CD4-positive, alpha-beta T cell treated with Interleukin-12 subunit alpha and Interleukin-12 subunit beta, for 1 hour (primary cell): Measurements from ENCODE around the gene TTC3.
"Not testable (repeated sequence)": the region's sequence is repeated elsewhere in the genome, so short reads cannot be mapped to it uniquely, and the experiment has no call there.

Source experiments
- DNase-seq: peaks from one replicate; pipeline ENCODE4 v3.0.0-alpha.2; 2020

Gene TTC3, protein sequence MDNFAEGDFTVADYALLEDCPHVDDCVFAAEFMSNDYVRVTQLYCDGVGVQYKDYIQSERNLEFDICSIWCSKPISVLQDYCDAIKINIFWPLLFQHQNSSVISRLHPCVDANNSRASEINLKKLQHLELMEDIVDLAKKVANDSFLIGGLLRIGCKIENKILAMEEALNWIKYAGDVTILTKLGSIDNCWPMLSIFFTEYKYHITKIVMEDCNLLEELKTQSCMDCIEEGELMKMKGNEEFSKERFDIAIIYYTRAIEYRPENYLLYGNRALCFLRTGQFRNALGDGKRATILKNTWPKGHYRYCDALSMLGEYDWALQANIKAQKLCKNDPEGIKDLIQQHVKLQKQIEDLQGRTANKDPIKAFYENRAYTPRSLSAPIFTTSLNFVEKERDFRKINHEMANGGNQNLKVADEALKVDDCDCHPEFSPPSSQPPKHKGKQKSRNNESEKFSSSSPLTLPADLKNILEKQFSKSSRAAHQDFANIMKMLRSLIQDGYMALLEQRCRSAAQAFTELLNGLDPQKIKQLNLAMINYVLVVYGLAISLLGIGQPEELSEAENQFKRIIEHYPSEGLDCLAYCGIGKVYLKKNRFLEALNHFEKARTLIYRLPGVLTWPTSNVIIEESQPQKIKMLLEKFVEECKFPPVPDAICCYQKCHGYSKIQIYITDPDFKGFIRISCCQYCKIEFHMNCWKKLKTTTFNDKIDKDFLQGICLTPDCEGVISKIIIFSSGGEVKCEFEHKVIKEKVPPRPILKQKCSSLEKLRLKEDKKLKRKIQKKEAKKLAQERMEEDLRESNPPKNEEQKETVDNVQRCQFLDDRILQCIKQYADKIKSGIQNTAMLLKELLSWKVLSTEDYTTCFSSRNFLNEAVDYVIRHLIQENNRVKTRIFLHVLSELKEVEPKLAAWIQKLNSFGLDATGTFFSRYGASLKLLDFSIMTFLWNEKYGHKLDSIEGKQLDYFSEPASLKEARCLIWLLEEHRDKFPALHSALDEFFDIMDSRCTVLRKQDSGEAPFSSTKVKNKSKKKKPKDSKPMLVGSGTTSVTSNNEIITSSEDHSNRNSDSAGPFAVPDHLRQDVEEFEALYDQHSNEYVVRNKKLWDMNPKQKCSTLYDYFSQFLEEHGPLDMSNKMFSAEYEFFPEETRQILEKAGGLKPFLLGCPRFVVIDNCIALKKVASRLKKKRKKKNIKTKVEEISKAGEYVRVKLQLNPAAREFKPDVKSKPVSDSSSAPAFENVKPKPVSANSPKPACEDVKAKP (N-terminal part only)

GRCh38 chr21:37072988-37073416 lies at the start of gene TTC3, which contains the start of gene PIGP:
TTC3 (plus strand) TSS chr21:37073254; CDS start chr21:37087258, 14,004 bp downstream.
PIGP (minus strand) TSS chr21:37073071; CDS start chr21:37072515, 556 bp downstream.
- DNase-seq, result peak; percentile 96

- DNase-seq, result no peak
Measured at GRCh38 chr21:37026499-37026898, 46.6 kb upstream of the TTC3 start.

DNA sequence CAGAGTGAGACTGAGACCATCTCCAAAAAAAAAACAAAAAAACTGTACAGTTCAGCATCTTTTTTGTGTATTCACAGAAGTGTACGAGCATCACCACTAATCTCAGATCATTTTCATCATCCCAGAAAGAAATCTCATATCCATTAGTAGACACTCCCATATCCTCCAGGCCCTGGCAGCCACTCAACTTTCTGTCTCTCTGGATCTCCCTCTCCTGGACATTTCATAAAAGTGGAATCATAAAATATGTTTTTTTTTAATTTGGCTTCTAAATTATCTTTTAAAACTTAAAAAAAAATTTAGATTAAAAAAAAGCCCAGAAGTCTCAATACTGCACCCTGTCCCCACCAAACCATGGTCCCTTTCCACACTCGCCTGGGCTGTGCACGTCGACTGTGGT lies 44.5 kb upstream of the TTC3 start:
- DNase-seq, result no peak

- DNase-seq, result no peak
Measured at GRCh38 chr21:37030864-37031263, 42.2 kb upstream of the TTC3 start.

GRCh38 chr21:37032293-37032692 lies 40.8 kb upstream of the TTC3 start:
- no peak for DNase-seq

DNA sequence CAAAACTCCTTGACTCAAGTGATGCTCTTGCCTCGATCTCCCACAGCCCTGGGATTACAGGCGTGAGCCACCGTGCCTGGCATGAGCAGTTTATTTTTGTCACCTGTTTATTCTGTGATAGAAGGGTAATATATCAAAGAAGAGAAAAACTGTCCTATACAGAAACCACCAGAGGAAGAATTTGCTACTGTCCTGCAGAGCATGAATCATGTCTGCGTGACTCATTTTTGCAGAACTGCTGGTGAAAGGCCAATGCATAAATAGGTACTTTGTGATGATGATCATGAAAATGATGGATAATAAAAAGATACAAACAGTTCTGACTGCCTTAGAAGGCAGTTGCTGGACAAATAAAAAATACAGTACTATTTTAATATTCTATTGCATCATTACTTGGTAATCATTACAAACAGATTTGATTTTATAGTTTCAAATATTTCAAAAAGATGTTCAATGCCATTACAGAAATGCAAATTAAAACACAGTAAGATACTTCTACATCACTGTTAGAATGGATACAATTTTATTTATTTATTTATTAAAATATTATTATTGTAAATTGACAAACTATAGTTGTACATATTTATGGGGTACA lies 40.1 kb upstream of the TTC3 start:
- DNase-seq, result no peak

DNA sequence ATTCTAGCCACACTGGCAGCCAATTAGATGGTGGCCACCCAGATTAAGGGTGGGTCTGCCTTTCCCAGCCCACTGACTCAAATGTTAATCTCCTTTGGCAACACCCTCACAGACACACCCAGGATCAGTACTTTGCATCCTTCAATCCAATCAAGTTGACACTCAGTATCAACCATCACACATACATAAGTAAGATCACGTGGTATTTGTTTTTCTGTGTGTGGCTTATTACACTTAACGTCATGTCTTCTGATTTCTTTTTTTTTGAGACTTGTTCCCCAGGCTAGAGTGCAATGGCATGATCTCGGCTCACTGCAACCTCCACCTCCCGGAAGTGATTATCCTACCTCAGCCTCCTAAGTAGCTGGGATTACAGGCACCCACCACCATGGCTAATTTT lies 38.7 kb upstream of the TTC3 start:
- not testable (repeated sequence) for DNase-seq

DNA sequence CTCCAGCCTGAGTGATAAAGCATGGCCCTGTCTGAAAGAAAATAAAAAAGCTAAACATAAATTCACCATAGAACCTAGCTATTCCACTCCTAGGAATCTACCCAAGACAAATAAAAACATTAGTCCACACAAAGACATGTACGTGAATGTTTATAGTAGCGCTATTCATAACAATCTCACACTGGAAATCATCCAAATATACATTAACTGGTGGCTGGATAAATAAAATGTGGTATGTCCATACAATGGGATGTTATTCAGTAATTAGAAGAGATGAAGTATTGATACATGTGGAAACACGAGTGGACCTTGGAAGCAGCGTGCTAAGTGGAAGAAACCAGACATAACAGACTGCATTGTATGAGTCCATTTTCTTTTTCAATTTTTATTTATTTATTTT lies 36.9 kb upstream of the TTC3 start:
- DNase-seq, result no peak

- DNase-seq, result no peak
Measured at GRCh38 chr21:37039411-37040075, 33.5 kb upstream of the TTC3 start.

DNA sequence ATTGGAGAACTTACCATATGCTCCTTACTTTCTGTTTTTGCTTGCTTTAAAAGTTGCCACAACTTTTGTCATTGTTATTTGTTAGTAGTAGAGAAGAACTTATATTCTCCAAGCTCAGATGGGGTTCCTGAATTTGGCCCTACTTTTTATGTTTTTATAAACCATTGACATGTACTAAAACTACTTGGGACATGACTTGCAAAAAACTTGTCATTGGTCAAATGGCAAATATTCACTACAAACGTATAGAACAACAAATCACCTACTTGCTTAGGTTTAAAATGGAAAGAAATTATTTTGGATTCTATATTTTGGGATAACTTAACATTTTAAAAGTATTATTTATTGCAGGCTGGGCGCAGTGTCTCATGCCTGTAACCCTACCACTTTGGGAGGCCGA lies 32.8 kb upstream of the TTC3 start:
- DNase-seq, result no peak

- no peak for DNase-seq
Measured at GRCh38 chr21:37041706-37042271, 31.3 kb upstream of the TTC3 start.

GRCh38 chr21:37043818-37044217 lies 29.2 kb upstream of the TTC3 start:
- DNase-seq, result no peak

DNA sequence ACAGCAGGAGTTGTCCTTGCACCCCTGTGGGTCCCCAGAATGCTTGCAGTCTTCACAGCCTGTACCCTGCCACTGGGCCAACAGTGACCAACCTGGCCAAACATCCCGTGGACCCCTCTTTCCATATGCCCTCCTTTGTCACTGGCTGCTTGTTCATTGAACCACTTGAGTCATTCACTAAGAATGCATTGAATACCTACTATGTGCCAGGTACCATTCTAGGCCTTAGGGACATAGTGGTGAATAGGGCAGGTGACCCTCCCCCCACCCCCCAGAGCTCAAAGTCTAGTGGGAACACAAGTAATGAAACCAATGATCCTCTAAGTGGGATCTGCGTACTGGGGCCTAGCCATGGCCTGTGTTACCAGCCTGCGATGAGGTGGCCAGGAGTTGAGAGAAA lies 28.4 kb upstream of the TTC3 start:
- DNase-seq, result no peak

DNA sequence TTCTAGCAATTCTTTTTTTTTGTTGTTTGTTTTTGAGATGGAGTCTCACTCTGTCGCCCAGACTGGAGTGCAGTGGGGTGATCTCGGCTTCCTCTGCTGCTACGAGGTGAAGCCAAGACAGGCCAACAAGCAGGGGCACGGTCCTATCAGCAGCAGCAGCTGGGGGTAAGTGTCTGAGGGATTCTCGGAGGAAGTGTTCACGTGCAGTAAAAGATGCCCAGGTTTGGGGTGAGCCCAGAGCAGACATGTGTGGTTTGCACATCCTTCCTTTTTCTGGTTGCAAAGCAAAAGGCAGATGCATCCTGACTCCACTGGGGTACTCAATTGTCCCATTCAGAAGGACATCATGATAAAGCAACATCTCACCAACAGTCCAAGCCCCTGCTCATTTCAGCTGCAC lies 27.9 kb upstream of the TTC3 start:
- peak; percentile 5 for DNase-seq

DNA sequence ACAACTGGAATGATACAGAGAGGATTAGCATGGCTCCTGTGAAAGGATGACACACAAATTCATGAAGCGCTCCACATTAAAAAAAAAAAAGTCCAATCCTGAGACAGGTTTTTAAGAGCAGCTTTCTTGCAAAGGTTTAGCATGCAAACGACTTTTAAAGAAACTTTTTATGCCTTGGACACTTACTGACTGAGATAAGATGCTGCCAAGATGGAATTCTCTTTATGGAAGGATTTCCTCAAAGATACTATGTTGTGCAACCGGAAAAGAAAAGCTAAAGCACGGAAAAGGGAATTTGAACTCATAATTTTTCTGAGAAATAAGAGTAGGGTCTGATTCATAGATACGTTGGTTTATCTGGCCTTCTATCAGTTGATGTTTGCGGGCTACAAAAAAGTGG lies 27.5 kb upstream of the TTC3 start:
- no peak for DNase-seq

DNA sequence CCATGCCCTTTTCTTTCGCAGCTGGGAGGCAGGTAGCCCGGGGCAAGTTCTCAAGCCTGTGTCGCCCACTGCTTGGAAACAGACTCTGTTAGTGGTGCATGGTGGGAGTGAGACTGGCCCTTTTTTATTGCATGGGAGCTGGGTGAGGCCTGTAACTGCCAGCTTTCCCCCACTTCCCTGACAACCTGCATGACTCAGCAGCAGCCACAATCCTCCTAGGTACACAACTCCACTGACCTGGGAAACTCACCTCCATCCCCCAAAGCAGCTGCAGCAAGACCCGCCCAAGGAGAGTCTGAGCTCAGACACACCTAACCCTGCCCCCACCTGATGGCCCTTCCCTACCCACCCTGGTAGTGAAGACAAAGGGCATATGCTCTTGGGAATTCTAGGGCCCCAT lies 26.0 kb upstream of the TTC3 start:
- no peak for DNase-seq

DNA sequence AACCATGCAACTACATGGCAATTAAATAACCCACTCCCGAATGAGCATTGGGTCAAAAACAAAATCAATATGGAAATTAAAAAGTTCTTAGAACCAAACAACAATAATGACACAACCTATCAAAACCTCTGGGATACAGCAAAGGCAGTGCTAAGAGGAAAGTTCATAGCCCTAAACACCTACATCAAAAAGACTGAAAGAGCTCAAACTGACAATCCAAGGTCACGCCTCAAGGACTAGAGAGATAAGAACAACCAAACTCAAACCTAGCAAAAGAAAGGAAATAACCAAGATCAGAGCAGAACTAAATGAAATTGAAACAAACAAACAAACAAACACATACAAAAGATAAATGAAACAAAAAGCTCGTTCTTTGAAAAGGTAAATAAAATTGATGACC lies 23.3 kb upstream of the TTC3 start:
- DNase-seq, result not testable (repeated sequence)

- no peak for DNase-seq
Measured at GRCh38 chr21:37055271-37055855, 17.7 kb upstream of the TTC3 start.

GRCh38 chr21:37057614-37058013 lies 15.4 kb upstream of the TTC3 start:
- DNase-seq, result no peak

- no peak for DNase-seq
Measured at GRCh38 chr21:37058261-37058660, 14.8 kb upstream of the TTC3 start.

DNA sequence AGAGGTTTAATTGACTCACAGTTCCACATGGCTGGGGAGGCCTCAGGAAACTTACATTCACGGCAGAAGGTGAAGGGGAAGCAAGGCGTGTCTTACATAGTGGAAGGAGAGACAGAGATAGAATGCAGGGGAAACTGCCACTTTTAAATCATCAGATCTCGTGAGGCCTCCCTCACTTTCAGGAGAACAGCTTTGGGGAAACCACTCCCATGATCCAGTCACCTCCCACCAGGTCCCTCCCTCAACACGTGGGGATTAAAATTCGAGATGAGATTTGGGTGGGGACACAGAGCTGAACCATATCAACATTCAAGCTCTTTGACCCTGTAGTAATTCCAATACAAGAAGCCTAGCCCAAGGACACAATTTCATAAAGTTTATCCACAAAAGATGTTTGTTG lies 13.9 kb upstream of the TTC3 start:
- no peak for DNase-seq
